Stimulated activated naive CD4-positive, alpha-beta T cell treated with Interleukin-2 at 50 U/mL for 16 hours (primary cell): ENCODE data around the gene KIF3C.
A peak's percentile ranks its signal among the peaks of the same experiment; 100 is the strongest.

Experiments used
- DNase-seq: peaks from one replicate; lab custom pipeline; 2025; lab: John Stamatoyannopoulos, UW

KIF3C gene

GRCh38 chr2:25877431-25878360, 104.6 kb downstream of the KIF3C start:
- DNase-seq, result peak; percentile 64
